GM08714 (cell line): Measurements from ENCODE around the gene PHYKPL.

Experiments
- H3K4me3 ChIP-seq: fragments of 200-500 bp; sonication (Bioruptor generic); 2 replicates; pipeline ENCODE4 v1.5.1; 2014; ENCODE audit warnings: mild to moderate bottlenecking, low read length, inconsistent platforms
- ZNF274 ChIP-seq: IDR thresholded peaks from 2 replicates; pipeline ENCODE4 v1.6.1; 2012; ENCODE audit warnings: mild to moderate bottlenecking, low read depth, low read length

The PHYKPL gene

GRCh38 chr5:178228609-178229008 lies 4.0 kb downstream of the PHYKPL start:
- no peak overlapping the region for H3K4me3 ChIP-seq
- TF ChIP-seq ZNF274: no peak

GRCh38 chr5:178227929-178228328 lies 4.7 kb downstream of the PHYKPL start:
- no peak overlapping the region for H3K4me3 ChIP-seq
- no peak for TF ChIP-seq ZNF274

DNA sequence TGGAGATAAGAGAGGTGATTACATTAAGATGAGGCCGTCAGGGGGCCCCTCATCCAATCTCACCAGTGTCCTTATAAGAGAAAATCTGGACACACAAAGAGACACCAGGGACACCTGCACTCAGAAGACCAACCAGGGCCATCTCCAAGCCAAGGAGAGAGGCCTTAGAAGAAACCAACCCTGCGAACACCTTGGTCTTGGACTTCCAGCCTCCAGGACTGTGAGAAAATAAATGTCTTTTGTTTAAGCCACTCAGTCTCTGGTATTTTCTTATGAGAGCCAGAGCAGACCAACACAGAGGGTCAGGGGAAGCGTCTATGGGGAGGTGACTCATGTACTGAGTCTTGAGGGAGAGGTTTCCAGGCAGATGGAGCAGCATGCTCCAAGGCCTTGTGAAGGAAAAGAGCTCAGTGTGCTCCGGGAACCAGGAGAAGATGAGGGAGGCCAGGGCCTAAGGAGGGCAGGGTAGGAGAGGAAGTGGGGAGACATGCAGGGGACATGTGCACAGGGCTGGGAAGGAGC lies 5.4 kb downstream of the PHYKPL start:
- TF ChIP-seq ZNF274: no peak
- no peak overlapping the region for H3K4me3 ChIP-seq

DNA sequence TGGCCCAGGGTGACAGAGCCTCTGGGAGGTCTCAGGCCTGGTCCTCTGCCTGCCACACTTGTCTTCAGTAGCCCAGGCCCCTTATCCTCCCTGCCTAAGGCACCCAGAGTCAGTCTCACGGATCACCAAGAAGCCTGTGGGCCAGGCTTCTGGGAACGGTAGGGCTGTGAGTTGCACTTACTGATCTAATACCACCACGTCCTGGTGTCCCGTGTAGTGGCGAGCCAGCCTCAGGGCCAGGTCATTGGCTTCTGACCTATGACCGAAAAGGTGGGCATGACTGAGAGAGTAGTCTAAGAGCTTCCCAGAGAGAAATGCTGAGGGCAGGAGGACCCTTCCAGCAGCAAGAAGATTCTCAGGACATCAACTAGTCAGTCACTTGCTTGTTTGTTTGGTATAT lies 7.4 kb downstream of the PHYKPL start:
- no peak for TF ChIP-seq ZNF274
- no peak overlapping the region for H3K4me3 ChIP-seq

DNA sequence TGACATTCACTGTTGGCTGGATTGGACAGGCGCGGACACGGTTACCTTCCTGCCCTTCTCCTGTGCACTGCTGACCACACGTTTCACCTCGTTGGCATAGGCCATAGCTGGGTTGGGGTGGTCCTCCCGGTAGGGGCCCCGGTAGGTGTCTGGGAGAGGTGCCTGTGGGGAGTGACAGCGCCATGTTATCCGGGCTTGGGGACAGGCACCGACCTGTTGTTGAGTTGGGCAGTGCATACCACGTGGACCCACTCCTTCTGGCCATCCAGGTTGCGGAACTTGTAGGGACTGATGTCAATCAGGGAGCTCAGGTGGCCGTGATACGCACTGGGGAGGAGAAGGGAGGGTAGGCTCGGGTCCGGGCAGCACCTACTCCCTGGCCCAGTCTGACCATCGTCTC lies 8.2 kb downstream of the PHYKPL start:
- no peak overlapping the region for H3K4me3 ChIP-seq
- TF ChIP-seq ZNF274: no peak

DNA sequence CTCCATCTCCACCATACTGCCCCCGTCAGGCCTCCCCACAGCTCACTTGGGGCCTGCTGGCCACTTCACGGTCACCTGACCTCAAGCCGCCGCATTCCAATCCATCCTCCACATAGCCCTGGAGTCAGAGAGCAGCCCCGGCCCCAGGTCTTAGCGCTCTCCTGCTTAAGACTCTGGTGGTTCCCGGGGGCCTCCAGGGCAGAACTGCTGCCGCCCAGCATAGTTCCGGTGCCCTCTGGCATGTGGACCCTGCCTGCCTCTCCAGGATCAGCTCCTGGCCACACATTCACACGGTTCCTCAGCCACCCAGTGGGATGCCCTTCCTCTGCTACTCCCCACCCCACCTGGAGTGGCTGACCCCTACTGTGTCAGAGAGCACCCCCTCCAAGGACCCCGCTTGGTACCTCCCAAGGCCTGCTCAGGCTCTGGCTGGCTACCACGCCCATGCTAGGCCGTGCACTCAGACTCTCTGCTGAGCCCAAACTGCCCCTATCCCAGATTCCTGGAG lies 8.7 kb downstream of the PHYKPL start:
- H3K4me3 ChIP-seq: no peak overlapping the region
- TF ChIP-seq ZNF274: no peak

GRCh38 chr5:178223196-178223773 lies 9.3 kb downstream of the PHYKPL start:
- TF ChIP-seq ZNF274: no peak
- no peak overlapping the region for H3K4me3 ChIP-seq

- no peak for TF ChIP-seq ZNF274
- H3K4me3 ChIP-seq: no peak overlapping the region
Measured at GRCh38 chr5:178222292-178222691, 10.3 kb downstream of the PHYKPL start.

DNA sequence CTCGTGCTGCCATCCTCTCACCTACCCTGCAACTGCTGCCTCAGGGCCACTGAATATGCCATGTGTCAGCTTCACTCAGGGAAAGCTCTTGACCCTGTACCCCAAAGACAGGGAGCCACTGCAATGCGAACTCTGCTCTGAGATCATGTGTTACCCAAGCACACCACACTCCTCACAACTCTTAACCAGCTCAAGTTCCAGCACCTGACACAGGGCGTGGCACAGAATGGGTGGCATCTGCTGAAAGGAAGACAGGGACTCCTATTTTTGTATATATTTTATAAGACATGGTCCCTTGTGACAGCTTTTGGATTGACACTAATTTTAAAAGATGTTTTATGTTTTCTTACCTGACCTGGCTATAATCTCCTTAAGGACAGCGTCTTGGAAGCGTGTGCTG lies 10.7 kb downstream of the PHYKPL start:
- no peak overlapping the region for H3K4me3 ChIP-seq
- TF ChIP-seq ZNF274: no peak

GRCh38 chr5:178221282-178221681 lies 11.3 kb downstream of the PHYKPL start:
- no peak for TF ChIP-seq ZNF274
- H3K4me3 ChIP-seq: no peak overlapping the region

- no peak for TF ChIP-seq ZNF274
- no peak overlapping the region for H3K4me3 ChIP-seq
Measured at GRCh38 chr5:178218827-178219226, 13.8 kb downstream of the PHYKPL start.

- no peak overlapping the region for H3K4me3 ChIP-seq
- TF ChIP-seq ZNF274: no peak
Measured at GRCh38 chr5:178218237-178218776, 14.3 kb downstream of the PHYKPL start.

GRCh38 chr5:178216779-178217178 lies 15.8 kb downstream of the PHYKPL start:
- H3K4me3 ChIP-seq: no peak overlapping the region
- no peak for TF ChIP-seq ZNF274

DNA sequence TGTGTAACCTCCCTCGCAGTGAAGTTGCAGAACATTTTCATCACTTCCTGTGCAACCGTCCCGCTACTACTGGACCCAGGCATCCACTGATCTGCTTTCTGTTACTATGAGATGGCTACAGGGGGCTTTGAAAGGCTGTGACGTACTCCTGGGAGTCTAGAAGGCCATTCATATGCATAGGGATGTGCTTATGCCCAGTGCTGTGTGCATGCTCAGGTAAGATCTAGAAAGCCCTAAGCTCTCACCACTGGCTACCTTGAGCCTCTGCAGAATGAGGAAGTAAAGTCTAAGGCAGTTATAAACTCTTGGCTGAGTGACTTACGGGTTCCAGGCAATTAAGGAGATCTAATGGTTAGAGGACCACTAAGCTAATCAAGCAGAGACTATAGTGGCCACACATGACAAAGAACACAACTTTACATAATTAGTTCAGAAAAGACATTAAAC lies 16.5 kb downstream of the PHYKPL start:
- no peak for TF ChIP-seq ZNF274
- no peak overlapping the region for H3K4me3 ChIP-seq

DNA sequence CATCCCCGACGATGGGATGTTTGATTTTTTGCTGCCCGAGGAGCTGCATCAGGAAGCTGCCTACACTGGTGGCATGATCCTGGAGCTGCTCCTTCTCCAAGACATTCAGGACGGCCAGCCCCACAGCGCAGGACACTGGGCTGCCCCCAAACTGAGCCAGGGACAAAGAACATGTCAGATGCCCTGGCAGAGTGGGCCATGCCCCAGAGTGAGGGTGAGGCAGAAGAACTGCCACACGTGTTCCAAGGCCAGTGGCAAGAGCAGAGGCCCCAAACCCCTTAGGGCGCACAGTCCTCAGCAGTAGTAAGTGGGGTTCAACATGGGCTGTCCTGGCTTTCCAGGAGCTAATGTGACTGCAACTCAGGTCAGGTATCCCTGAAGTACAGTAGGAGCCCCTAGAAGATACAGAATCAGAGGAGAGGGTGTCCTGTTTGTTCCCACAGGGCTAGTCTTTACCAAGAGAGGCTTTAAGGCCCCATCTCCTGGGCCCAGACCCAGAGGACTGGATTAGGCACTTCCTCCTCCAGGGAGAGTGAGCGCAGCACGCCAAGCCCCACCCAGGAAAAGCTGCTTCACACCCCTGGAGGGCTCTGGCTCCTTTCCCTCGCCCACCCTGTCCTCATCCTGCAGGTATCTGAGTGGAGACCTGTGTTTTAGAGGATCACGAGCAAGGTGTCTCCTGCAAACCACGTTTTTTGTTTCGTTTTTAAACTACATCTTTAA lies 17.2 kb downstream of the PHYKPL start:
- no peak overlapping the region for H3K4me3 ChIP-seq
- no peak for TF ChIP-seq ZNF274
